Peyer's patch (tissue), 4 donors: ENCODE data around the gene DNAI1.

Experiments used
- CTCF ChIP-seq, 6 experiments: fragments of 450-650 bp in 4 of 6; fragments of 200-600 bp in 2 of 6; sonication (generic) in 1 of 6; IDR thresholded peaks; one replicate each; pipeline ENCODE4 v1.5.1; 2017 to 2019; ENCODE audit warnings: antibody characterized with exemption in 6 of 6, mild to moderate bottlenecking in 3 of 6, moderate library complexity in 1 of 6
- POLR2A ChIP-seq, 2 donors: fragments of 450-650 bp; IDR thresholded peaks; one replicate each; pipeline ENCODE4 v1.5.1; 2017; ENCODE audit warnings: antibody characterized with exemption in 2 of 2, mild to moderate bottlenecking in 2 of 2, moderate library complexity in 2 of 2

DNA sequence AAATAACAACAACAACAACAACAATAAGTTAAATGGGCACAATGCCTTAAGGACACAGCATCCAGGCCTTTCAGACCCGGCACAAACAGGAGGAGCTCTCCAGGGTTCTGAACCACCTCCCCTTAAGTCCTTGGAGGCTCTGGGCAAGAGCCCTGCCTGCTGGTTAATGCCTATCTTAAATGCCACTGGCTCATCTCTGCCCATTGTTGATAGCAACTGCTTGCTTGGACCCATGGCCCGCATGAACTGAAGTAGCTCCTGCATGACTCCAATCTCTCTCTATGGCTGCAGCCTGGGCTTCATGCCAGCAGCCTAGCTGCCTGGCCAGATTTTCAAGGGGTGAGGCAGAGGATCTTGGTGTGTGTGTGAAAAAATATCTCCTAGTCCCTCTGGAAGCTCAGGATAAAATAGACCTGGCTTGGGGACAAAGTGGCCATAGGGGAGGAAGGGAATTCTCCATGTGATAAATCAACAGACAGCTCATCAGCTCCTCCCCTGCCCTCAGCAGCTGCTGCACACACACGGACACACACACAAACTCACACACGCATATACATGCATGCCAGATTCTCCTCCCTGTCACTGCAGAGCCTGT lies 27.7 kb upstream of the DNAI1 start:
- no peak for TF ChIP-seq POLR2A (IDR thresholded peaks at IDR 0.05)
- no peak for TF ChIP-seq CTCF (IDR thresholded peaks at IDR 0.05)
